ENCODE results near the gene VSTM4.

DNA sequence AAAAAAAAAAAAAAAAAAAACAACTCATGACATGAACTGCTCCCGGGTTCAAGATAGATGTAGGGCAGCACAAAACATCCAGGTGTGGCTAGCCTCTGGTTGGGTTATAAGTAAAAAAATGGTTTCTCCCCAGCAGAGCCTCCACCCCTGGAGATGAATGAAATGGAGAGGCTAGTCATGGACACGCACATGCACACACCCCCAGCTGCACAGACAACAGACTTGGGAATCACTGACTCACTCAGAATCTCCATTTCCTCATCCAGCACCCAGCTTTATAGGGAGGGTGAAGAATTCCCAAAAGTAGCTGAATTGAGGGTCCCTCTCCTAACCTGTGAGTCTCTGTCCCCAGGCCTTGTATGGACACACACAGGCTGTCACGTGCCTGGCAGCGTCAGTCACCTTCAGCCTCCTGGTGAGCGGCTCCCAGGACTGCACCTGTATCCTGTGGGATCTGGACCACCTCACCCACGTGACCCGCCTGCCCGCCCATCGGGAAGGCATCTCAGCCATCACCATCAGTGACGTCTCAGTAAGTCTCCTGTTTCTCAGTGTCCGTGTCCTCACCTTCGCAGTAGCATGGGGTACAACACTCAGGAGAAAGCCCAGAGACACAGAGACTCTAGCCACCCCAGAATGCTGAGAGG is 140.7 kb downstream of the VSTM4 start:
- TF ChIP-seq, protein P1, sequence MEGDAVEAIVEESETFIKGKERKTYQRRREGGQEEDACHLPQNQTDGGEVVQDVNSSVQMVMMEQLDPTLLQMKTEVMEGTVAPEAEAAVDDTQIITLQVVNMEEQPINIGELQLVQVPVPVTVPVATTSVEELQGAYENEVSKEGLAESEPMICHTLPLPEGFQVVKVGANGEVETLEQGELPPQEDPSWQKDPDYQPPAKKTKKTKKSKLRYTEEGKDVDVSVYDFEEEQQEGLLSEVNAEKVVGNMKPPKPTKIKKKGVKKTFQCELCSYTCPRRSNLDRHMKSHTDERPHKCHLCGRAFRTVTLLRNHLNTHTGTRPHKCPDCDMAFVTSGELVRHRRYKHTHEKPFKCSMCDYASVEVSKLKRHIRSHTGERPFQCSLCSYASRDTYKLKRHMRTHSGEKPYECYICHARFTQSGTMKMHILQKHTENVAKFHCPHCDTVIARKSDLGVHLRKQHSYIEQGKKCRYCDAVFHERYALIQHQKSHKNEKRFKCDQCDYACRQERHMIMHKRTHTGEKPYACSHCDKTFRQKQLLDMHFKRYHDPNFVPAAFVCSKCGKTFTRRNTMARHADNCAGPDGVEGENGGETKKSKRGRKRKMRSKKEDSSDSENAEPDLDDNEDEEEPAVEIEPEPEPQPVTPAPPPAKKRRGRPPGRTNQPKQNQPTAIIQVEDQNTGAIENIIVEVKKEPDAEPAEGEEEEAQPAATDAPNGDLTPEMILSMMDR (IDR thresholded peaks at IDR 0.05; ENCODE audit: insufficient read depth, low read length), result no peak
- TF ChIP-seq POLR2AphosphoS5 (IDR thresholded peaks at IDR 0.05; ENCODE audit: low read depth), result no peak

All from HL-60 (cell line).